BJ (cell line): ENCODE measurements around the gene ZC3H6. TPM values are rescaled to one million over a fixed set of nuclear protein-coding genes. Genes with fewer than 3 reads are reported as not detected.

ENCODE experiments used
- CTCF ChIA-PET: fragments of 350-600 bp; formaldehyde crosslinking; extraction: SDS; loops from one replicate; lab custom pipeline; 2021; ENCODE audit warnings: antibody characterized with exemption, inconsistent platforms; lab: Yijun Ruan, JAX
- POLR2A ChIA-PET: fragments of 300-600 bp; sonication (Branson Sonifier 250); formaldehyde crosslinking; extraction: SDS; loops from one replicate; lab custom pipeline; 2021; ENCODE audit warnings: antibody characterized with exemption; lab: Charles Lee
- DNase-seq: peaks from one replicate; pipeline ENCODE4 v3.0.0-alpha.2; 2011; ENCODE audit warnings: low read depth
- H3K27me3 ChIP-seq: 2 replicates; pipeline ENCODE4 v1.6.0; 2011; ENCODE audit warnings: low read length; ENCODE audit not compliant: control insufficient read depth, insufficient read depth
- H3K36me3 ChIP-seq: 2 replicates; pipeline ENCODE4 v1.5.1; 2011; ENCODE audit warnings: low read length; ENCODE audit not compliant: control insufficient read depth, insufficient read depth
- H3K4me3 ChIP-seq: 2 replicates; pipeline ENCODE4 v1.5.1; 2011; ENCODE audit warnings: low read depth, mild to moderate bottlenecking, control low read depth, low read length
- CTCF ChIP-seq: IDR thresholded peaks from 2 replicates; pipeline ENCODE4 v1.5.1; 2011; ENCODE audit warnings: low read depth, mild to moderate bottlenecking, control low read depth, inconsistent platforms, low read length, moderate library complexity; ENCODE audit not compliant: insufficient read depth
- polyA plus RNA-seq: library from polyadenylated mRNA; depleted of rRNA; stranded (reverse); fragments of >200 nt; gene quantifications from 2 replicates; pipeline ENCODE4 v1.2.3, GENCODE V29; 2011

ZC3H6 gene
- polyA plus RNA-seq, 1 experiment, result 1.2 TPM

GRCh38 chr2:112301973-112302372, 26.6 kb downstream of the ZC3H6 start:
- CTCF ChIA-PET, result no interaction called here

GRCh38 chr2:112304298-112304941, 29.0 kb downstream of the ZC3H6 start:
- POLR2A ChIA-PET, result no interaction called here
- no peaks in the 10 kb centered on the region for H3K27me3 ChIP-seq
- no peak overlapping the region for H3K4me3 ChIP-seq
- no peak for DNase-seq
- no peaks in the 10 kb centered on the region for H3K36me3 ChIP-seq
- CTCF ChIA-PET, result no interaction called here
- TF ChIP-seq CTCF, result no peak

More at GRCh38 chr2:112301973-112302372, 26.6 kb downstream of the ZC3H6 start:
- H3K36me3 ChIP-seq, result no peaks in the 10 kb centered on the region
- no peak for DNase-seq
- TF ChIP-seq CTCF, result no peak
- no peaks in the 10 kb centered on the region for H3K27me3 ChIP-seq
- POLR2A ChIA-PET, result no interaction called here
- H3K4me3 ChIP-seq, result no peak overlapping the region

- DNase-seq, result no peak
- no peaks in the 10 kb centered on the region for H3K27me3 ChIP-seq
Observed at GRCh38 chr2:112305132-112305531, 29.7 kb downstream of the ZC3H6 start.

GRCh38 chr2:112310906-112311305, 35.5 kb downstream of the ZC3H6 start:
- Histone ChIP-seq H3K27me3 (no peaks in the 10 kb centered on the region), H3K4me3 (no peak overlapping the region), H3K36me3 (no peaks in the 10 kb centered on the region)
- TF ChIP-seq CTCF, result no peak
- CTCF ChIA-PET, result interaction anchor here (0.5 kb wide), 1 partner anchor 14 kb away, joined by 3 read pairs; no protein-coding TSS in a partner anchor
- POLR2A ChIA-PET, result no interaction called here
- no peak for DNase-seq

More at GRCh38 chr2:112305132-112305531, 29.7 kb downstream of the ZC3H6 start:
- ChIA-PET POLR2A (no interaction called here), CTCF (no interaction called here)
- Histone ChIP-seq H3K4me3 (no peak overlapping the region), H3K36me3 (no peaks in the 10 kb centered on the region)
- no peak for TF ChIP-seq CTCF

- no peak for TF ChIP-seq CTCF
- ChIA-PET CTCF (no interaction called here), POLR2A (no interaction called here)
- Histone ChIP-seq H3K36me3 (no peaks in the 10 kb centered on the region), H3K4me3 (no peak overlapping the region), H3K27me3 (no peaks in the 10 kb centered on the region)
- DNase-seq, result no peak
Observed at GRCh38 chr2:112311932-112312331, 36.5 kb downstream of the ZC3H6 start.
